ENCODE results near the gene HIPK2.

HIPK2 gene

DNA sequence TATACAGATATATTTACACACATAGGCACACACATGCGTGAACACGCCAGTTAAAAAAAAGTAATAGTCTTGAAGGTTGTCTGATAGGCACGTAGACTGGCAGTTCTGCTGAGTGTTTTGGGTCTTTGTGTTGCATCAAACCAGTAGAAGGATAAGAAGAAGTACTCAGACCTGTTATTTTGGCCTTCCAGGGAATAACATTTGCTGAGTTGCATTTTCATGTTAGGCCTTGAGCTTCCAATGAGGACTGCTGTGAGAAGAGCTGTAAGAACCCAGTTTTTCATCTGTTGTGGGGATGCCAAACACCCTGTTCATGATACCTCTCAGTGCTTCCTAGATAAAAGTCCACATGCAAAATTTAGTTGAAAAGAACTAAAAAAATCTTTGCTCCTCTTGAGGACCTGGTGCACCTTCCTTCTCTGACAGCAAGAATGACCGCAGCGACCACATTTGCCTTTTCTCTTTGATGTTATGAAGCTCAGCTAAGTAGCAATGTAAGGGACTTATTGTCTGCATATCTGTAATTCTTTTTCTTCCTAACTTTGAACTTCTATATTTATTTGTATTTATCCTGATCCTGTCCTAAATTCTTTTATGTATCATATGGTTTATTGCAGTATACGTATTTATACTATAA, 27.2 kb downstream of the HIPK2 start:
- no peak for DNase-seq

DNA sequence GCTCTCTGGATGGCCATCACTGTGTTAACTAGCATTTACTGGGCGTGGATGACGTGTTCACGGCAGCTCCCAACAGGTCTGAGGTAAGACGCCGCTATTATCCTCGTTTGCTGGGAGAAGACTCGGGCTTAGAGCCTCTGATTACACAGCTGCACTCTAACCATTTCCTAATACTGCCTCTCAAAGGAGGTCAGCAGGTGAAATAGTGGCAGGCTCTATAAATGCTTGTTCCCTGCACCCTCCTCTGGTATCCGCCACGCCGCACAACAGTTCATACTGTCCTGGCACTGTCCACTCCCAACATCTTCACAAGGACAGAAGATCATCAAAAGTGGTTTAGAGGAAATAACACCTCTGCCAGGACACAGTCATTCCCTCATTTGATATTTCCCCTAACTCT, 28.3 kb downstream of the HIPK2 start:
- DNase-seq: no peak

DNA sequence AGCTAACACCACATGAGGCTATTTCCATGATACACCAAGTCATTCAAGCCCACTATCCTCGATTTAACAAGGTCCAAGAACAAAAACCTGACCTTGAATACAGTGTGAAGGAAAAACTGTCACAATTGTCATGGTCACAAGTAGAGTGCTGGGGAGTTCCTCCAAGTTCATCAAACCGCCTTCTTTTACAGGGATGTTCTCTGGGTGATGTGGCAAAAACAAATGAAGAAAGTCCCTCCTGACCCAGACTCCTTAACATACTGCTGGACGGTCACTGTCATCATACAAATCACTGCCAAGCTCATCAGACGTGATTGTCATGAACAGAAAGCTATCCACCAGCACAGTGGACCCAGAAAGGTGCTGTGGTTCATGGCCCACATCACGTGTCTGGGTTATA, 28.9 kb downstream of the HIPK2 start:
- no peak for DNase-seq

DNA sequence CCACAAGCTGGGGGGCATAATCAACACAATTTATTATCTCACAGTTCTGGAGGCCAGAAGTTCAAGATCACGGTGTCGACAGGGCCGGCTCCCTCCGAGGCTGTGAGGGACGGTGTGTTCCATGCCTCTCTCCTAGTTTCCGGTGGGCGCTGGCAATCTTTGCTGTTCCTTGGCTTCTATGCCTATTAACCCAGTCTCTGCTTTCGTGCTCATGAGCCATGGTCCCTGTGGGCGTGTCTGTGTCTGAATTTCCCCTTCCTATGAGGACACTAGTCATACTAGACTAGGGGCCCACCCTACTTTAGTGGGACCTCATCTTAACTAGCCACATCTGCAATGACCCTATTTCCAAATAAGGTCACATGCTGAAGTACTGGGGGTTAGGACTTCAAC, 29.4 kb downstream of the HIPK2 start:
- no peak for DNase-seq

DNA sequence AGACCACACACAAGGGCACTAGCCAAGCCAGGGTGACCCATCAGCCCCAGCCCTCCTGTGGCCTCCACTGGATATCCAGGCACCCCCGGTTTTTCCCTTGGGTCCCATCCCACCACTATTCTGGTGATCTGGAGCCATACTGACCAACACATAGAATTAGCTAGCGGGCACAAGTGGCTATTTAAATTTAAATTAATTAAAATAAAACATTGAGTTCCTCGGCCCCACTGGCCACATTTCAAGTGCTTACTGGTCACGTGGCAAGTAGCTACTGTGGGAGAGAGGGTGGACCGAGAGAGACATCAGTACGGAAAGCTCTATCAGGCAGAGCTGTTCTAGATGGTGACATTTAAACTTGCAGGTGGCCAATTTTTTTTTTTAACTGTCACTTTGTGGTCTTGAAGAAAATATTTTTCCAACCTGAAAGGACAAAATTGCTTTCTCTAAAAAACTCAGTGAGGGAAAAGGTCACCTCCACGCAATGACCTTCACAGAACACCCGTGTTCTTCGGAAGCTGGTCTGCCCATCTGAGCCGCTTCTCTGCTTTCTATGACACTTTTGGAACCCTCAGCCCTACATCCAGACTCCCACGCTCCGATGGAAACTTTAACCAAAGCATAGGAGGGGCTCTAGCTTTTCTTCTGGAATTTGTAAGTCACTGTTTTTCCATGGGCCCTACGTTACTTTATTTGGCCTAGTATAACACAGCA, 30.0 kb downstream of the HIPK2 start:
- DNase-seq: no peak

DNA sequence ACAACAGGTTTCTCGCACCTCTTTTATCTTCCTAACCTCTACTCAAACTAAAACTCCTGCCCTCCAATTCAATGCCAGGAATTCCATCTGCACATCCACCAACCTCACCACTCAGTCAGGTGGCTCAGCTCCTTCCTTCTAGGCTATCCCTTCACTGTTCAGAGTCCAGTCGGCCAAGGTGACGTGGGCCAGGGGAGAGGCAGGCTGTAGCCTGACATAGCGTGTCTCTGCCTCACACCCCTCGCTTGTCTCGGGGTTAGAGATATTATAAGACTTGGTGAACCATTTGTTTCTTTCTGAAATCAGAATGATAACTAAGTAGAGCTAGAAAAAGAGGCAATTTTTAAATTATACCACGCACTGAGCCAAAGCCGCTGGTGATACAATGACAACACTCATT, 31.1 kb downstream of the HIPK2 start:
- DNase-seq: no peak

DNA sequence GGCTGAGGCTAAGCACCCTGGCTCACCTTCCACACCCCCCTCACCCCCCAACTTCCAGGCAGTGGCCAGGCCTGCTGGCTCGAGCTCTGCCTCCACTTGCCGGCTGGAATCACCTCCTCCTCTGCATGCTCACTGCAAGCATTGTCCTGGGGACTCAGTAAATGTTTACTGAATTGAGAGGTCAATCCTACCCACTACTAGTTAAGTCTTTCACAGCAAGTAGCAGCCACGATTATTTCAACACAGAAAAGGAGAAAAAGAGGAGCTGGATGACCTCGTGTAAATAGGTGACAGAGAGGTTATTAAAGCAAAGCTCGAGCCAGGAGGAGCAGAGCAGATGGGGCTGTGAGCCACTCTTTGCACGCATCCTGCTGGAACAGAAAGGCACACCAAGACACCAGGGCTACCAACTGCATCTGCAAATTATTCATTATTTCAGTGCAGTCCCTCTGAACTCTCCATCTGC, 32.1 kb downstream of the HIPK2 start:
- DNase-seq: no peak

DNA sequence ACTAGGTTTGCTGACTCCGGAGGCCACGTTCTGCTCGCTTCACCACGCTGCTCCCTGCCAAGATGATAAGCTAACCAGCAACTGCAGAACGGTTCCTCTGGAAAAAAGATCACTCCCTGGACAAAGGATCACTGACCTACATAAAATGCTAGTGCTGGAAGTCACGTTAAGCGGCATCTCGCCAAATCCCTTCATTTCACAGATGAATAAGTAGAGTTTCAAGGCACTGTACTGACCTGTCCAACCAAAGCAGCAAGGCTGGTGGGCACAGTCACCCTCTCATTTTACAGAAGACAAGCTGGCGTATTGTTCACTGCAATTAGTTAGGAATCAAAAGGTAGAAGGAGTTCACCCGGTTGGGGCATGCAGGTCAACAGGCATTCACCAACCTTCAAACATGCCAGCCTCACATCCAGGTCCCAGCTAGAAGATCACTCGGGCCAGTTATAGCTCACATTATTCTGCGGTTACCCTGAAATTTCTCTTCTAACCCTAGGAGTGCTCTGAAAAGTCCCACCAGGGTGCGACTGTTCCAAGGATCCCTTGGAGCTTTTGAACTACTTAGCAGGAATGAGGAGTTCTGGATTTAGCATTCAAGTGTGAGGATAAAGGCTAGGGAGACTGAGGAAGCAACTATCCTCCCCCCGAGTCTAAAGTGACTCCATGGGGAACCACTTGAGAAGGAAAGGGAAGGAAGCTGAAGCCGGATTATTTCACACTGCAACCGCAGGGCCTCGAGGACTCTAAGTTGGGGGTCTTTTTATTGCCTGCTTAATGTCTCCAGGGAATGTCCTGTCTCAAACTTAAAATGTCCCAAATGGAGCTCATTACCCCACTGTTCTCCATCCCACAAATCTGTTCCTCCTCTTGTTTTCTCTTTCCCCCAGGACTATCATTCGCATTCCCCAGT, 32.8 kb downstream of the HIPK2 start:
- DNase-seq: no peak

DNA sequence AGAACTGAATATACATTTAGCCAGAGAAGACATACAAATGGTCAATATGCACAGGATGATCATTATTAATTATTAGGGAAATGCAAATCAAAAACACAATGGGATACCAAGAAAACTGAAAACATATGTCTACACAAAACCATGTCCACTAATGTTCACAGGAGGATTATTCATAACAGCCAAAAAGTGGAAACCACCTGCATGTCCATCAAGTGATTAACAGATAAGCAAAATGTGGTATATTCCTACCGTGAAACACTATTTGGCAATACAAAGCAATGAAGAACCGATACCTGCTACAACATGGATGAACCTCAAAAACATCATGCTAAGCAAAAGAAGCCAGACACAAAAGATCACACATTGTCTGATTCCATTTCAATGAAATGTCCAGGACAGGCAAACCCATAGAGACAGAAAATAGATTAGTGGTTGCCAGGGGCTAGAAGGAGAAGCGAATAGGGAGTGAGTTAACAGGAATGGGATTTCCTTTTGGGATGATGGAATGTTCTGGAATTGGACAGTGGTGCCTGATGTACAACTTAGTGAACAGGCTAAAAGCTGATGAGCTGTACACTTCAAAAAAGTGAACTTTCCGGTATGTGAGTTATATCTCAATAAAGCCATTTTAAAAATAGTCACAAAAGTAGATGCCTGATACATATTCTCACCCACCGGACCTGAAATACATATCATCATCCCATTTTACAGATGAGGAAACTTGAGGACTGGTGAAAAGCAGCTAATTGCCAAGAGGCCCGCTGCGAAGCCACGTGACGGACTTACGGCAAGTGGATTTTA, 33.6 kb downstream of the HIPK2 start:
- DNase-seq: no peak

DNA sequence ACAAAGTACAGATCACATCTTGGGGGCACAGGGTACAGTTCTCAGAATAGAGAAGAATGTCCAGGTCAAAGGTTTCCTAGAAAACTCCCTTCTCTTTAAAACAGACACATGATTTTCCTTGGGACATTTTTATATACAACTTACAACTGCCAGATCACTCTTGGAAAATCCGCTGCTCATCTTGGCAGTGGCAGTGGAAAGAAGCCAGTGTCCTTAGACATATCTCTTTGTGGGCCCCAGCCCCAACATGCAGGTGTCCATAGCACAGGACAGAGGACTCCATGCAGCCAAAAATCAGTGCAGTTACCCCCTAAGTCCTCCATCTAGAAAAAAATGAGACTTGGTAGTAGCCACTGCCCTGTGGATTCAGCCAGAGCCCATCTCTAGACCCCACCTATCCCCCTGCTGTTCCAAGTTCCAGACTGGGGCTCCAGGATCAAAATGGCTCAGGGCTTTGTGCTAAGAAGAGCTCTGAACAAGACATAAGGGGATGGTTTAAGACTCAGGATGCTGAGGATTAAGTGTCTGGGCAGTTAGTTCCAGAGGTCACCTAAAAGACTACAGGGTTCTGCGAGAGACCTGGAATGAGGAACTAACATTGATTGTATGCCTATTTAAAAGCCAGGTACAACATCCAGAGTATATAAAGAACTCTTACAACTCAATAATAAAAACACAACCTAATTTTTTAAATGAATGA, 34.4 kb downstream of the HIPK2 start:
- no peak for DNase-seq

DNA sequence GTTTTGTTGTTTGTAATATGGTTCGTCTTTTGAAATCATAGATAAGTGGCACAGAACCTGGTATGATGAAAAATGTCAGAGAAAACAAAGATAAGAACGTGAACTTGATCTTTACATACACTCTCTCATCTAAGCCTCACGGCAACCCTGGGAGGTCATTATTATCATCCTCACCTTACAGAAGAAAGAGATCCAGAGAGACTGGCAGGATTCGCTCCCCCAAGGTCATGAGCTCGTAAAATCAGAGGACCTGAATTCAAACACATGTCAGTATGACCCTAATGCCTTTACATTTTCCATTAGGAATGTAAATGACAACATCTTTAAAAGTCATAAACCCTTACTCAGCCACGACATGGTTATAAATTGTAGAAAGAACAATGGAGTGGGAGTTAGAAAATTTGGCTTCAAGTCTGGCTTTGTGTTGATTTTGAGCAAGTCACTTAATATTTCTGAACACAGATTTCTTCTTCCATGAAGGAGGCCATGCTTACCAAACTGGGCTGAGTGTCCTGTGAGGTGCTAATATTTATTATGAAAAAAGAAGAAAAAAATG, 35.9 kb downstream of the HIPK2 start:
- DNase-seq: no peak

DNA sequence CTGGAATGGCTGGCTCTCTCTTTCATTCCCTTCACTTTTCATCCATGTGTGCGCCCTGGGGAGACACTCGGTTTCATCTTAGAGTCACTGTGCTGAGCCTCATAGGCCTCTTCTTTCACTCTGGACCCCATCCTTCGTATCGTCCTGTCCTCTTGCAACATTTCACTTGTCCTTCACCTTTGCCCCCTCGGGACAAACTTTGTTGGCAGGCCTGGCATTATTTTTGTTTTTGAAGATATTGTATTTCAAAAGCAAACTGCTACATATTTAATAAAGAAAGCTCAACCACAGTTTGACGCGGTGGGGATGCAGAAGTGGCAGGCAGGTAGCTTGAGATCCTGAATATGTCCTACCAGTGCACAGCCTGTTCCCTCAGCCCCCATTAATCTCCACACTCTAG, 36.6 kb downstream of the HIPK2 start:
- DNase-seq: no peak

DNA sequence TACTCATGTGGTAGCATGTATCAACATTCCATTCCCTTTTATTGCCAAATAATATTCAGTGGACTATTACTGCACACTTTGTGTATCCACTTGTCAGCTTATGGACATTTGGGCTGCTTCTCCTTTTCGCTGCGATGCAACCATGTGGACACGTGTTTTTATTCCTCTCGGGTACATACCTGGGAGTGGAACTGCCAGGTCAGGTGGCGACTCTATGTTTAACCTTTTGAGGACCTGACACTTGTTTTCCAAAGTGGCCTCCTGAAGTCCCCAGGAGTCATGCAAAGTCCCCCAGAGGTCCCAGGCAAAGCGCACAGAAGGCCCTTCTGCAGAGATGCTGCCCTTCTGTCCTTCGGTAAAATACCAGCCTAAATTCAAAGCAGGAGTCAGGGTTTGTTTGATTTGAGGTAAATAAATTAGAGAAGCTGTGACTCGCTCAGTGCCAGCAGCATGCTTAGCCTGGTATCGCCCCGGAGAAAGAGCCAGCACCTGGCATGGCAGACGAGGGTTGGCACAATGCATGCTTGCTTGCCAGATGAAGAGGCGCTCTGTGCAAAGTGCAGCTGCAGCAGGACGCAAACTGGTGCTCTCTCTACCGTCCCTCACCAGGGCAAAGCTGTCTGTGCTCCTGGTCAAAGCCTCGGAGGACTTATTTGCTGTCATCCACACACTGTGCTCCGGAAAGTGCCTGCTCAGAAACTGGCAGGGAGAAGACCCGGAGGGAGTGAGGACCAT, 37.8 kb downstream of the HIPK2 start:
- DNase-seq: no peak

DNA sequence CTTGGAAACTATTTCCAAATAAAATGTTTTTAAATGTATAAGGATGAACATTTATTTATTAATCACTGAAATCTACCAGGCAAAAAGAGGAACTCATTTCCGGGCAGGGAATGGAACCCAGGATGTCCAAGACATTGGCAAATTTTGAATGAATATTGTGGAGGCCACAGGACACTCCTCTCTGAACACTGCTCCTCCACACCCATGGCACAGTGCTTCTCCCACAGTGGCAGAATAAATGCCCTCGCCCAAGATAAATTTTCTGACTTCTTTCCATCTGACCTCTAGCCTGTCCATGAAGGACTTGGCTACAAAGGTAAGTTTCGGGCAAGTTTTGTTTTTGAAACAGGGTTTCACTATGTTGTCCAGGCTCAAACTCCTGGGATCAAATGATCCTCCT, 39.0 kb downstream of the HIPK2 start:
- no peak for DNase-seq

DNA sequence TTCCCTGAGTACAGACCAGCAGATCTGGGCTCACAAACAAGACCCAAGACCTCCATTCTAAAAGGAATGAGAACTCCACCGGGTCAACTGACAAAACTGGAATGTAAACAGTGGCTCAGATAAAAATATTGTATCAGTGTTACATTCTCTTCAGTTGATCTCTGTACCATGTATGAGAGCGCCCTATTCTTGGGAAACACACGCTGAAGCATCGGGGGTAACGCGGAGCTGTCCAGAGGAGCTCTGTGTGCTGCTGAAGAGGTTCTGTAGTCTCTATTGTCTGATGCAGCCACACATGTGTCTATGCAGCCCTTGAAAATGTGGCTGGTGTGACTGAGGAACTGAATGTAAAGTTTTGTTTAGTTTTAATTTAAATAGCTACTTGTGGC, 39.7 kb downstream of the HIPK2 start:
- DNase-seq: no peak

DNA sequence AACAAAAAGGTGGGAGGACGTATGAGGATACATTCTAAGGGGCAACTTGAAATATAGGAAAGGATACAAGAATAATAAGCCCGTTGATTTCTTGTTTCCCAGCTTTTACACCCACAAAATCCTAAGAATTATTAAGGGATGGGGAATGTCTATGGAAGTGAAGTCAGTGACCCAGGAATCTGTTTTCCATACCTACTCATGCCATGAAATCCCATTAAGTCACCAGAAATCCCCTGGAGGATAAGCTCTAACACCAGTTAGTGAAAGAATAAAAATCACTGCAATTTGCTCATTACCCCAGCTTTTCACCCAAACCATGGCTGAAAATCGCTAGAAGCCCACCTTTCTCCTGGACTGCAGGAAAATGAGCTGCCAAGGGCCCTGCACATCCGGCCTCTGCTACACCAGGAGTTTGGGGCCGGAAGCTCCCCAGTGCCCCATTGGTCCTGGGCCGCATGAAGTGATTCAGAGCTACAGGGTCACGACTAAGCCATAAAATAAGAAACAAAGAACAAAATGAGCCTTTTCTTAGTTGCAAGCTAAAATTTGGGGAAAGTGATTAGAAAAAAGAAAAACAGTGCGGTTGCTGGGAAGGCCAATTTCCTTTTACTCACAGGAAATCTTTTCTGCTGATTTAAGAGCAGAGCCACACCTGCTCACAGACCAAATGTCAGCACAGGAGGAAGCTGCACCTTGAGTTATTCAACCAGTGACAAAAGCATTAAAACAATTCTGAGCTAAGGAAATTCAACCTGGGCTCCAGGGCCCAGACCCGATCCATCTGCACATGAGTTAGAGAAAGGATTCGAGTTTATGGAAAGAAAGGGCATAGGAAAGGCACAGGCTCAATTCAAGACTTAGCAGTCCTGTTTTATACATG, 40.3 kb downstream of the HIPK2 start:
- DNase-seq: no peak

DNA sequence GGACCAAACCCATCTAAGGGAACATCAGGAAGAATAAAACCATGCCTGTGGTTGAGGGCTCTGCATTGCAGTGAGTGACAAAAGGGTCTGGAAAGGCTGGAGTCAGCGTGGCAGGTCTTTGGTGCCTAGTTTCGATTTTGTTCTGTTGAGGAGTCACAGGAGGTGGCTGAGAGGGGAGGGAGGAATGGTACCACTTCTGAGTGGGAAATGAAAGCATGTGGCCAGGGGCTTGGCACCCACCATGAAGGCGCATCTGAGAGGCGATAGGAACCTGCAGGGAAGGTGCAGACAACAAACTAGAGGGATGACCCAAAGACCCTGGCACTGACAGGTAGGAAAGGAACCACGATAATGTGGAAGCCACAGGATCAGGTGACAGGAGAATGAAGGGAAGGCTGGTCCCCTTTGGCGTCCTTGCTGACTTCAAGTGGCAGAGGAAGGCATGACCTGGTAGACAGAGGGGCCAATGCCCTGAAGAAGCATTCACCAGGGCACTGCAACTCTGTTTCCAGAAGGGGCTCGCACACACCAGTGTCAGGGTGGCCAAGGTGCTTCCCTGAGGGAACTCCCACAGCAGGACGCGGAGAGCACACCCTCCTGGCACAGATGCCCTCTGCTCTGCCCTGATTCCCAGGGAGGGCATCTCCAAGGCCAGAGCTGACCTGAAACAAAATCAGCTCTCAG, 41.7 kb downstream of the HIPK2 start:
- no peak for DNase-seq

DNA sequence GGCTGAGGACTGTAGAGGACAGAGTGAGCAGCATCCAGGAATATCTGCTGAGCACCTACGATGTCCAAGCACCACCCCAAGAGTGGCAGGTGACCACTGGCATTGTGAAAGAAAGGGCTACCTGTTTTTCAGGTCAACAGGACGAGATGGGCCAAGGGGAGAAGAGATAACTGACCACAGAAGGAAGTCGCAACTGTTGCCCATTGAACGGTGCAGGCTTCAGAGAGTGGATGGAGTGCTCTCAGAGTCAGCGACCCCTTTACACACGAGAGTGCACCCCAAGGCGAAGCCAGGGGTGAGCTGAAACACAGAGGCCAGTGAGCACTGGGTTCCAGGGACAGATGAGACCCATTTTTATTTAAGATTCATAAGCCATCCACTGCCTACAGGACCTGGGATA, 42.3 kb downstream of the HIPK2 start:
- DNase-seq: no peak

DNA sequence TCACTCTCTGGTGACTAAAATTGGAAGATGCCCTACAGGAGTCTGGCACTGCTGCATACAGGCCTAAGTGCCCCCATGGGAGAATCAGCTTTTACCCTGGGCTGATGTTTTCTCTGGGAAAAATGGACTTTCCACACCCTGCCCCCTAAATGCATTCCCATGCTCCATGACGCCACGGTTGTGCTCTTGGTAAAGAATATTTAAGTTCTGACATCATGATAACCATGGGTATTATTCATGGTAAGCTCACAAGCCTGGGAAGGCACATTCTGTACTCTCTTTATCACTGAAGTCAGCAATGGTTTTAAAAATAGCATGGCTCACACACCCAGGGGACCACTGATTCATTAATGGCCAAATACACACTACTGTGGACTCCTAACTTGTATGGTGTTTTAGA, 43.4 kb downstream of the HIPK2 start:
- peak; percentile 68 for DNase-seq

DNA sequence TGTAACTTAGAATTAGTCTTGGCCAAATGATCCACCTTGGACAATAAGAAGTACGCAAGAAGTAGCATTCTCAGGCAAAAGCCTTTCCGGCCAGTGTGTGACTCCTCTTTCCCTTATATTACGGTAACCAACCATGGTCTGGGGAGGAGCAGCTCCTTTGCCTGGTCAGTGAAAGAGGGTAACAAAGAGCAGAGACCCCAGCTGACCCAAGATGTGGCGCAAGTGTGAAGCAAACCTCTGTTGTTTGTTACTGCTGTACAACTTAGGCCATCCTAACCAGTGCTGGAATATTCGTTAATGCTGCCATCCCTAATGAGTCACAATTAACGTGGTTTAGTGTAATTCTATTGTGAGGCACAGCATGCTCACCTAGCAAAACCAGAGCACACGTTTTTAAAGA, 44.0 kb downstream of the HIPK2 start:
- DNase-seq: no peak

All from kidney glomerular epithelial cell (primary cell).